CD4-positive, alpha-beta T cell treated with Interleukin-4 for 1 hour (primary cell): ENCODE data around the gene COL5A1.

ENCODE experiments used
- DNase-seq, 2 donors: peaks; one replicate each; pipeline ENCODE4 v3.0.0-alpha.2; 2020 to 2022

The COL5A1 gene

GRCh38 chr9:134886413-134886913, 244.9 kb downstream of the COL5A1 start:
- no peak for DNase-seq

GRCh38 chr9:134887219-134887618, 245.6 kb downstream of the COL5A1 start:
- DNase-seq: no peak

GRCh38 chr9:134887686-134888602, 246.3 kb downstream of the COL5A1 start:
- no peak for DNase-seq

- DNase-seq: no peak
Observed at GRCh38 chr9:134888603-134889190, 247.1 kb downstream of the COL5A1 start.

- no peak for DNase-seq
Observed at GRCh38 chr9:134889386-134890154, 248.0 kb downstream of the COL5A1 start.

- DNase-seq: no peak
Observed at GRCh38 chr9:134890155-134890495, 248.5 kb downstream of the COL5A1 start.

GRCh38 chr9:134891053-134891452, 249.4 kb downstream of the COL5A1 start:
- no peak for DNase-seq

GRCh38 chr9:134891713-134892112, 250.1 kb downstream of the COL5A1 start:
- DNase-seq: no peak

GRCh38 chr9:134892221-134892620, 250.6 kb downstream of the COL5A1 start:
- DNase-seq: no peak

GRCh38 chr9:134892820-134893420, 251.3 kb downstream of the COL5A1 start:
- DNase-seq: no peak
